ENCODE measurements around the gene BNIPL.

Gene BNIPL

DNA sequence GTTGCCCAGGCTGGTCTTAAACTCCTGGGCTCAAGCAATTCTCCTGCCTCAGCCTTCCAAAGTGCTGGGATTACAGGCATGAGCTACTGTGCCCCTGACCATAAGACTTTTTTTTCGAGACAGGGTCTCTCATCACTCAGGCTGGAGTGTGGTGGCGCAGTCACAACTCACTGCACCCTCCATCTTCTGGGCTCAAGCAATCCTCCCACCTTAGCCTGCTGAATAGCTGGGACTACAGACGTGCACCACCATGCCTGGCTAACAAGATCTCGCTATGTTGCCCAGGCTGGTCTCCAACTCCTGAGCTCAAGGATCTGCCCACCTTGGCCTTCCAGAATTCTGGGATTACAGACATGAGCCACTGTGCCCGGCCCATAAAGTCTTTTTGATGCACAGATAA, 13.1 kb downstream of the BNIPL start:
- H3K4me3 ChIP-seq (ENCODE audit: control insufficient read depth, low read depth, low read length), result no peak overlapping the region
- TF ChIP-seq, protein P1, sequence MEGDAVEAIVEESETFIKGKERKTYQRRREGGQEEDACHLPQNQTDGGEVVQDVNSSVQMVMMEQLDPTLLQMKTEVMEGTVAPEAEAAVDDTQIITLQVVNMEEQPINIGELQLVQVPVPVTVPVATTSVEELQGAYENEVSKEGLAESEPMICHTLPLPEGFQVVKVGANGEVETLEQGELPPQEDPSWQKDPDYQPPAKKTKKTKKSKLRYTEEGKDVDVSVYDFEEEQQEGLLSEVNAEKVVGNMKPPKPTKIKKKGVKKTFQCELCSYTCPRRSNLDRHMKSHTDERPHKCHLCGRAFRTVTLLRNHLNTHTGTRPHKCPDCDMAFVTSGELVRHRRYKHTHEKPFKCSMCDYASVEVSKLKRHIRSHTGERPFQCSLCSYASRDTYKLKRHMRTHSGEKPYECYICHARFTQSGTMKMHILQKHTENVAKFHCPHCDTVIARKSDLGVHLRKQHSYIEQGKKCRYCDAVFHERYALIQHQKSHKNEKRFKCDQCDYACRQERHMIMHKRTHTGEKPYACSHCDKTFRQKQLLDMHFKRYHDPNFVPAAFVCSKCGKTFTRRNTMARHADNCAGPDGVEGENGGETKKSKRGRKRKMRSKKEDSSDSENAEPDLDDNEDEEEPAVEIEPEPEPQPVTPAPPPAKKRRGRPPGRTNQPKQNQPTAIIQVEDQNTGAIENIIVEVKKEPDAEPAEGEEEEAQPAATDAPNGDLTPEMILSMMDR (IDR thresholded peaks at IDR 0.05; ENCODE audit: control insufficient read depth, insufficient read depth, low read depth, low read length, missing control alignments), result no peak
- no peak for DNase-seq (ENCODE audit: low read depth)

DNA sequence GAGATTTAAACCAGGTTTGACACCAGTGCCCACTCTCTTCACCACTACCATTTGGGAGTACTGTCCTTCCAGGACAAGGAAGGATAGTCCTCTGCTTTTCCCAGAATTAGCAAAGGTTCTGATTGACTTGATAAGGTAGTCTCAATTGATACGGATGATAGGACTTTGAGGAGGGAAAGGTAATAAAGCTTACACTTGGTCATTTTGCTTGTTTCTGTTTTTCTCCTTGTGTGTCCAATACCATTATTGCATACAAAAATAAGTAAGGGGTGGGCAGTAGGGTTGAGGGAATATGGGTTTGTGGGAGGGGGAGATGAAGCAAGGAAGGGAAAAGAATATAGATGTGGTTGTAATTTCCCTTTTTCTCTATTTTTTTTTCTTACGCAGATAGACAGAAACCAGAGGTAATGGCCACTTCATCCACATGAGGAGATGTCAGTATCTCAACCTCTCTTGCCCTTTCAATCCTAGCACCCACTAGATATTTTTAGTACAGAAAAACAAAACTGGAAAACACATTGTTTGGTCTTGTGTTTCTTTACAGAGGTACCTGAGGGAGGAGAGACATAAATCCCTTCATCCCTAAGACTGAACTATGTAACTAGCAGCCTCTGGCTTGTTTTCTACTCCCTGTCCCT, 13.8 kb downstream of the BNIPL start:
- DNase-seq (ENCODE audit: low read depth), result no peak
- TF ChIP-seq, protein P1 (IDR thresholded peaks at IDR 0.05; ENCODE audit: control insufficient read depth, insufficient read depth, low read depth, low read length, missing control alignments), result no peak
- H3K4me3 ChIP-seq (ENCODE audit: control insufficient read depth, low read depth, low read length), result no peak overlapping the region

DNA sequence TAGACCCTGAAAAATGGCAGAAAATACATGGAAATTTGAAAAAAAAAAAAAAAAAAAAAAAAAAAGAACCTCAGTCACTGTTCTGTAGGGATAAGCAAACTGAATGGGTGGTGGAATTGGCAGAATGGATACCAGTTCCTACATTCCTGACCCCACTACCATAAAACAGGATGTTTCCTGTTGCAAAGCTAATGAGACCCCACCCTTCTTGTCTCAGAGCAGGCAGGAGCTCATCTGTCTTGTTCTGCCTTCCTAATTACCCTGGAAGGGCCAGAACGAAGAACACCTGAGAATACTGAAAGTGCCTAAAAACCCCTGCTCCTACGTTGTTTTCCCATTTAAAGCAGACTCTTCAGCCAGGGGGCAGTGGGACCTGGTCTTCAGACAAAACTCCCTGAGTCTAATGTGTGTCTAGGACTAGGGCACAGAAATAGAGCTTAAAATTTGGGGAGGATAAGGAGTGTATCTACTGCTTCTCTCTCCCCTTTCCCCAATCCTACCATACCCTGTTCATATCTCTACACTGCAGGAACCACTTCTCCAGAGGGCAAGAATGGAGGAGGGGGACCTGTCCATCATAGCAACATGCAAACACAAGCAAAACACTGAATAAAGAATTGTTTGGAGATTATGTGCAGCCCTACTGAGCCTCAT, 15.1 kb downstream of the BNIPL start:
- TF ChIP-seq, protein P1 (IDR thresholded peaks at IDR 0.05; ENCODE audit: control insufficient read depth, insufficient read depth, low read depth, low read length, missing control alignments), result no peak
- no peak overlapping the region for H3K4me3 ChIP-seq (ENCODE audit: control insufficient read depth, low read depth, low read length)
- DNase-seq (ENCODE audit: low read depth), result no peak

DNA sequence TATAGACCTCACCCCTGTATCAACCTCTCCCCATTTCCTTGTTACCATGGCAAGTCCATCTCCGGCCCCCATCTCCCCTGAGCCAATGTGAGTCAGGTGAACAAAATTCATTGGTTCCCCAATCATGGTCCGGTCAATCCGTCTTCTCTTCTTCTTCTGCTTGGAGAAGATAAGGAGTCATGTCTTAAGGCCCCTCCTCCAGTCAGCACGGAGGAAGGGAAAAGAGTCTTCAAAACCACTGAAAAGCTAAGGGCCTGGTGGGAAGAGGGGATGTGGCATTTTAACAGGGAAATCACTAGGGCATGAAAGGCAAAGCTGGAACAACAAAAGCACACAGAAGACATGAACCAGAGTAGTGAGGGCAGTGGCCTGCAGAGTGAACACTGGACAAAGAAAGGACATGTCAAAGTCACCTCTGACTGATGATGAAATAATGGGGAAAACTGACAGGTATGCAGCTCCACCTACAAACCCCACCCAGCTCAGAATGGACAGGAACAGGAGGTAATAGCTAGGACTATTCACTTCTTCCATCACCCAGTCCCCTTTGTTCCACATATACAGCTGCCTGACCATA, 18.7 kb downstream of the BNIPL start:
- TF ChIP-seq, protein P1 (IDR thresholded peaks at IDR 0.05; ENCODE audit: control insufficient read depth, insufficient read depth, low read depth, low read length, missing control alignments), result no peak
- DNase-seq (ENCODE audit: low read depth), result no peak
- no peak overlapping the region for H3K4me3 ChIP-seq (ENCODE audit: control insufficient read depth, low read depth, low read length)

DNA sequence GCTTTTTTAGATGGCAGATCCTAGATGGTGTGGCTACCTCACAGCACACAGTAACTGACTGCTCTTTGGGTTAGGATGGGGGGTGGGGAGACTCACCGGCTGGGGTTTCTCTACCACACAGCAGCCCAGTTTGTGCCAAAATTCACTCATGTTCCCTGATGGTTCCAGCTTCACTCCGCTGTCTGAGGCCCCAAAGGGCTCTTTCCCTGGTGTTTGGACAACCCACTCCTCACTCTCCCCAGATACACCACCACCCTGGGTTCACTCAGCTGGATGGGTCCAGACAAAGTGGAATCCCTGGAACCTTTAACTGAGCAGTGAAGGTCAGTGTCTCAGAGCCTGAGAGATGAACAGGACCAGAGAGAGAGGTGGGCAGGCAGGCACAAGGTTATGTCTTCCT, 19.2 kb downstream of the BNIPL start:
- TF ChIP-seq, protein P1 (IDR thresholded peaks at IDR 0.05; ENCODE audit: control insufficient read depth, insufficient read depth, low read depth, low read length, missing control alignments), result no peak
- H3K4me3 ChIP-seq (ENCODE audit: control insufficient read depth, low read depth, low read length), result no peak overlapping the region
- no peak for DNase-seq (ENCODE audit: low read depth)

DNA sequence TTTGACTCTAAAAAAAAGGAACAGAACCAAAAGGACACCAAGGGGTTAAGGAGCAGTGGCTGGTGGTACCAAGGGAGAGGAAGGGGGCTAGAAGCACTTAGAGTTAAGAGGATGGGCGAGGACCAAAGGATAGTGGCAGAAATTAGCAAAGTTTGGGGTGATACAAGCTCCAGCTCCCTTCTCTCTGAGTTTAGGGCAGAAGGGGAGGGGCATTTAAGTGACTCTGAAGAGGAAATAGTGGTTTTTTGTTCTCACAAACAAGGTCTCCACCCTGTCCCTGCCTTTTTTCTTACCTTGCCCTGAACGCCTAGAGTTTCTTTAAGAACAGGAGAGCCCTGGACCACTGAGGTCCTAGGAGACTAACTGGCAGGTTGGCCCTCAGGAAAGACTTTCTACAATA, 19.8 kb downstream of the BNIPL start:
- no peak for DNase-seq (ENCODE audit: low read depth)
- TF ChIP-seq, protein P1 (IDR thresholded peaks at IDR 0.05; ENCODE audit: control insufficient read depth, insufficient read depth, low read depth, low read length, missing control alignments), result no peak
- no peak overlapping the region for H3K4me3 ChIP-seq (ENCODE audit: control insufficient read depth, low read depth, low read length)

All from AG09309 (cell line).